Activated T-cell treated with anti-CD3 and anti-CD28 coated beads for 1 hour (primary cell): Measurements from ENCODE around the gene TBC1D10A.

Experiments used
- DNase-seq: peaks from one replicate; pipeline ENCODE4 v3.0.0-alpha.2; 2020; ENCODE audit warnings: low read depth

TBC1D10A gene

GRCh38 chr22:30245985-30246813 lies 80.5 kb downstream of the TBC1D10A start, which contains the start of gene LIF:
LIF (minus strand) TSS chr22:30246759; CDS start chr22:30246695, 64 bp downstream.
- DNase-seq, result peak; percentile 29

GRCh38 chr22:30245181-30245984 lies 81.4 kb downstream of the TBC1D10A start:
- DNase-seq, result no peak

DNA sequence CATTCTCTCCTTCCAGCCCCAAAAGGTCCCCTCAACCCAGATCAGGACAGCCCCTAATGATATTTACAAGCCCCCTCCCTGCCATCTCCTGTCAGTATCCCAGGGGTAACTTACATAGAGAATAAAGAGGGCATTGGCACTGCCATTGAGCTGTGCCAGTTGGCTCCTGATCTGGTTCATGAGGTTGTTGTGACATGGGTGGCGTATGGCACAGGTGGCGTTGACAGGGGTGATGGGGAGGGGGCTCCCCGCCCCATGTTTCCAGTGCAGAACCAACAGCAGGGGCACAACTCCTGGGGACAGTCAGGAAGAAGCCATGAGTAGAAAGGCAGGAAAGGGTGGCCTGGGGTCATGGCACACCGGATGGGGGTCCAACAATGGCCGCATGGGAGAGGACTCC lies 82.1 kb downstream of the TBC1D10A start:
- DNase-seq, result no peak

DNA sequence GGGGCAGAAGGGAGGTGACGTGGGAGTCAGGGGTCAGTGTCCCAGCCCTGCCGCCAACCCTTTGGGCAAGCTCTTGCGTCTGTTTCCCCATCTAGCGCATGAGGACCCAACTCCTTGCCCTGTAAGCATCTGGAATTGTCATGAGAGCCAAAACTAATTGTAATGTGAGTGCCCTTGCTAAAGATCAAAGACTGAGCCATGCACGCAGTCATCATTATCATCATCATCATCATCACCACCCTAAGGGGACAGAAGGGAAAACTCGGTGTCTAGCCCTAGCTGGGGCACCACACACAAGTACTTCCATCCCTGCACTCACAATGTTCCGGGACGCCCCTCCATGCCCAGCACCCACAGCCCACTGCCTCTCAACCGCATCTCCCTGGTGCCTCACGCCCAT lies 82.7 kb downstream of the TBC1D10A start:
- DNase-seq, result no peak

DNA sequence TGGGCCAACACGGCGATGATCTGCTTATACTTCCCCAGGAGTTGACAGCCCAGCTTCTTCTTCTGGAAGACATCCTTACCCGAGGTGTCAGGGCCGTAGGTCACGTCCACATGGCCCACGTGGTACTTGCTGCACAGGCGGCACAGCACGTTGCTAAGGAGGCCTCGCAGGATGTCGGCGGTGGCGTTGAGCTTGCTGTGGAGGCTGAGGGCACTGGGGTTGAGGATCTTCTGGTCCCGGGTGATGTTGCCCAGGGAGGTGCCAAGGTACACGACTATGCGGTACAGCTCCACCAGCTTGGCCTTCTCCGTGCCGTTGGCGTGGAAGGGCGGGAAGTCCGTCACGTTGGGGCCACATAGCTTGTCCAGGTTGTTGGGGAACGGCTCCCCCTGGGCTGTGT lies 83.1 kb downstream of the TBC1D10A start:
- no peak for DNase-seq
